Measurements from ENCODE around the gene TOMM34.
A peak's percentile ranks its signal among the peaks of the same experiment; 100 is the strongest.

TOMM34 gene

GRCh38 chr20:44911264-44911921, 48.8 kb downstream of the TOMM34 start:
- DNase-seq (ENCODE audit: low read depth): peak; percentile 69
- H3K4me3 ChIP-seq (ENCODE audit: low read depth, low read length): no peak overlapping the region
- peak; percentile 30; the same call in 1 of the 2 replicates for TF ChIP-seq MYC (IDR thresholded peaks at IDR 0.05; ENCODE audit: low read depth, low read length)
- no peak for TF ChIP-seq POLR2A (IDR thresholded peaks at IDR 0.05; ENCODE audit: extremely low read depth, insufficient read length)
- no peak for TF ChIP-seq MAX (IDR thresholded peaks at IDR 0.05; ENCODE audit: low read depth, low read length)
- peak; percentile 54 for TF ChIP-seq CTCF (IDR thresholded peaks at IDR 0.05; ENCODE audit: low read depth, low read length)

GRCh38 chr20:44910690-44911262, 49.4 kb downstream of the TOMM34 start:
- H3K4me3 ChIP-seq (ENCODE audit: low read depth, low read length): peak overlapping the region; percentile 75
- DNase-seq (ENCODE audit: low read depth): peak; percentile 9
- TF ChIP-seq MAX (IDR thresholded peaks at IDR 0.05; ENCODE audit: low read depth, low read length): no peak
- no peak for TF ChIP-seq CTCF (IDR thresholded peaks at IDR 0.05; ENCODE audit: low read depth, low read length)
- no peak for TF ChIP-seq POLR2A (IDR thresholded peaks at IDR 0.05; ENCODE audit: extremely low read depth, insufficient read length)

- peak; percentile 30; the same call in 1 of the 2 replicates for TF ChIP-seq MAX (IDR thresholded peaks at IDR 0.05; ENCODE audit: low read depth, low read length)
- peak; percentile 51 for TF ChIP-seq POLR2A (IDR thresholded peaks at IDR 0.05; ENCODE audit: extremely low read depth, insufficient read length)
- 0 out of 2 replicates have a peak, but pooled peaks have one; percentile 14 for TF ChIP-seq MYC (IDR thresholded peaks at IDR 0.05; ENCODE audit: low read depth, low read length)
- no peak for TF ChIP-seq CTCF (IDR thresholded peaks at IDR 0.05; ENCODE audit: low read depth, low read length)
- peak within 1 kb of the TSS; percentile 75 for H3K4me3 ChIP-seq (ENCODE audit: low read depth, low read length)
- DNase-seq (ENCODE audit: low read depth): peak; percentile 81
Observed at GRCh38 chr20:44909872-44910689, 50.1 kb downstream of the TOMM34 start, which contains the start of gene PABPC1L. PABPC1L (plus strand) TSS chr20:44910060; CDS start chr20:44910144, 84 bp downstream.

- TF ChIP-seq CTCF (IDR thresholded peaks at IDR 0.05; ENCODE audit: low read depth, low read length): no peak
- no peak for TF ChIP-seq POLR2A (IDR thresholded peaks at IDR 0.05; ENCODE audit: extremely low read depth, insufficient read length)
- H3K4me3 ChIP-seq (ENCODE audit: low read depth, low read length): peak overlapping the region; percentile 40
- peak; percentile 12 for DNase-seq (ENCODE audit: low read depth)
Observed at GRCh38 chr20:44908987-44909871, 51.0 kb downstream of the TOMM34 start.

- H3K4me3 ChIP-seq (ENCODE audit: low read depth, low read length): no peak overlapping the region
- TF ChIP-seq POLR2A (IDR thresholded peaks at IDR 0.05; ENCODE audit: extremely low read depth, insufficient read length) (no peak), CTCF (IDR thresholded peaks at IDR 0.05; ENCODE audit: low read depth, low read length) (no peak), MYC (IDR thresholded peaks at IDR 0.05; ENCODE audit: low read depth, low read length) (no peak), MAX (IDR thresholded peaks at IDR 0.05; ENCODE audit: low read depth, low read length) (no peak)
Observed at GRCh38 chr20:44904377-44904776, 55.8 kb downstream of the TOMM34 start.

More at GRCh38 chr20:44904377-44904776, 55.8 kb downstream of the TOMM34 start:
- DNase-seq (ENCODE audit: low read depth): no peak
